Dermis blood vessel endothelial cell (primary cell): ENCODE data around the gene ANKRD13D. TPM values are rescaled to one million over a fixed set of nuclear protein-coding genes. Genes with fewer than 3 reads are reported as not detected.

Experiments used
- DNase-seq: peaks from one replicate; pipeline ENCODE4 v3.0.0; 2010
- total RNA-seq: library from RNA; depleted of rRNA; stranded (reverse); fragments of >200 nt; gene quantifications from 2 replicates; pipeline ENCODE4 v1.2.3, GENCODE V29; 2014

ANKRD13D gene
- total RNA-seq, 1 donor from 2014 or later = 32.3 TPM

GRCh38 chr11:67286621-67287333 is 2.3 kb upstream of the ANKRD13D start:
- no peak for DNase-seq

- no peak for DNase-seq
Measured at GRCh38 chr11:67287355-67288197, 1.5 kb upstream of the ANKRD13D start.

- no peak for DNase-seq
Measured at GRCh38 chr11:67288198-67288451, 978 bp upstream of the ANKRD13D start.

GRCh38 chr11:67288452-67289225 is 464 bp upstream of the ANKRD13D start:
- peak; percentile 85 for DNase-seq

- DNase-seq = peak; percentile 40
Measured at GRCh38 chr11:67289651-67290479, 762 bp downstream of the ANKRD13D start.

- no peak for DNase-seq
Measured at GRCh38 chr11:67290801-67291200, 1.7 kb downstream of the ANKRD13D start.

GRCh38 chr11:67291481-67292381 is 2.6 kb downstream of the ANKRD13D start:
- DNase-seq = no peak

- DNase-seq = no peak
Measured at GRCh38 chr11:67292671-67293070, 3.6 kb downstream of the ANKRD13D start.

GRCh38 chr11:67293090-67293489 is 4.0 kb downstream of the ANKRD13D start:
- peak; percentile 55 for DNase-seq

- no peak for DNase-seq
Measured at GRCh38 chr11:67295846-67296245, 6.7 kb downstream of the ANKRD13D start.

- no peak for DNase-seq
Measured at GRCh38 chr11:67298786-67299185, 9.7 kb downstream of the ANKRD13D start.

GRCh38 chr11:67299471-67300191 is 10.5 kb downstream of the ANKRD13D start:
- DNase-seq = no peak

GRCh38 chr11:67300256-67300755 is 11.2 kb downstream of the ANKRD13D start:
- DNase-seq = no peak

GRCh38 chr11:67300756-67301312 is 11.7 kb downstream of the ANKRD13D start:
- no peak for DNase-seq

GRCh38 chr11:67301313-67301921 is 12.3 kb downstream of the ANKRD13D start:
- DNase-seq = no peak

GRCh38 chr11:67301951-67302516 is 12.9 kb downstream of the ANKRD13D start:
- DNase-seq = no peak

- no peak for DNase-seq
Measured at GRCh38 chr11:67302571-67303131, 13.5 kb downstream of the ANKRD13D start.

GRCh38 chr11:67303132-67303834 is 14.2 kb downstream of the ANKRD13D start, which contains the start of gene SSH3:
Gene SSH3, plus strand, starts transcription at chr11:67303530. Its CDS starts 96 bp downstream, at chr11:67303626.
- peak; percentile 65 for DNase-seq
